Measurements from ENCODE around the gene MTFP1.

MTFP1 gene

GRCh38 chr22:30452861-30453260 lies 27.3 kb downstream of the MTFP1 start:
- peaks cover 82% of the 10 kb centered on the region for H3K27me3 ChIP-seq (replicated peaks; ENCODE audit: insufficient read depth, low read length)
- no peaks in the 10 kb centered on the region for H3F3A ChIP-seq (ENCODE audit: insufficient read depth, low read length)
- no peak overlapping the region for H2AFZ ChIP-seq (ENCODE audit: low read length)
- H3K79me2 ChIP-seq (ENCODE audit: low read length), result no peaks in the 10 kb centered on the region
- H3K9ac ChIP-seq (ENCODE audit: low read length), result no peak overlapping the region
- H3K36me3 ChIP-seq (replicated peaks; ENCODE audit: insufficient read depth, low read length), result no peaks in the 10 kb centered on the region
- TF ChIP-seq EZH2phosphoT487 (IDR thresholded peaks at IDR 0.05; ENCODE audit: low read length) (no peak), CTCF (IDR thresholded peaks at IDR 0.05; ENCODE audit: low read length) (no peak), EZH2 (optimal IDR thresholded peaks at IDR 0.05; ENCODE audit: low read depth, low read length) (no peak)
- H3K9me2 ChIP-seq (replicated peaks; ENCODE audit: insufficient read depth, low read length), result no peaks in the 10 kb centered on the region
- no peaks in the 10 kb centered on the region for H3K9me3 ChIP-seq (replicated peaks; ENCODE audit: insufficient read depth, low read length)
- no peak overlapping the region for H3K27ac ChIP-seq (ENCODE audit: low read length)
- H3K4me3 ChIP-seq (ENCODE audit: low read length), result no peak overlapping the region
- no peaks in the 10 kb centered on the region for H3K4me1 ChIP-seq (ENCODE audit: low read length)
- no peaks in the 10 kb centered on the region for H4K20me1 ChIP-seq (ENCODE audit: insufficient read depth, low read length)
- DNase-seq, result no peak
- no peak overlapping the region for H3K4me2 ChIP-seq (ENCODE audit: low read depth, low read length)

GRCh38 chr22:30453731-30454510 lies 28.4 kb downstream of the MTFP1 start:
- Histone ChIP-seq H3K79me2 (ENCODE audit: low read length) (no peaks in the 10 kb centered on the region), H3K36me3 (replicated peaks; ENCODE audit: insufficient read depth, low read length) (no peaks in the 10 kb centered on the region), H3K9me3 (replicated peaks; ENCODE audit: insufficient read depth, low read length) (no peaks in the 10 kb centered on the region), H4K20me1 (ENCODE audit: insufficient read depth, low read length) (no peaks in the 10 kb centered on the region), H3K4me3 (ENCODE audit: low read length) (no peak overlapping the region), H3K9ac (ENCODE audit: low read length) (no peak overlapping the region), H2AFZ (ENCODE audit: low read length) (no peak overlapping the region), H3F3A (ENCODE audit: insufficient read depth, low read length) (no peaks in the 10 kb centered on the region), H3K27ac (ENCODE audit: low read length) (no peak overlapping the region), H3K4me2 (ENCODE audit: low read depth, low read length) (no peak overlapping the region), H3K9me2 (replicated peaks; ENCODE audit: insufficient read depth, low read length) (no peaks in the 10 kb centered on the region), H3K4me1 (ENCODE audit: low read length) (no peaks in the 10 kb centered on the region), H3K27me3 (replicated peaks; ENCODE audit: insufficient read depth, low read length) (peaks cover 75% of the 10 kb centered on the region)
- TF ChIP-seq CTCF (IDR thresholded peaks at IDR 0.05; ENCODE audit: low read length) (no peak), EZH2phosphoT487 (IDR thresholded peaks at IDR 0.05; ENCODE audit: low read length) (no peak), EZH2 (optimal IDR thresholded peaks at IDR 0.05; ENCODE audit: low read depth, low read length) (no peak)
- no peak for DNase-seq

- no peaks in the 10 kb centered on the region for H4K20me1 ChIP-seq (ENCODE audit: insufficient read depth, low read length)
- H3K27ac ChIP-seq (ENCODE audit: low read length), result no peak overlapping the region
- H3K4me1 ChIP-seq (ENCODE audit: low read length), result no peaks in the 10 kb centered on the region
- H3K4me3 ChIP-seq (ENCODE audit: low read length), result no peak overlapping the region
- no peak overlapping the region for H3K9ac ChIP-seq (ENCODE audit: low read length)
- no peak overlapping the region for H3K4me2 ChIP-seq (ENCODE audit: low read depth, low read length)
- no peak overlapping the region for H2AFZ ChIP-seq (ENCODE audit: low read length)
- TF ChIP-seq EZH2phosphoT487 (IDR thresholded peaks at IDR 0.05; ENCODE audit: low read length) (no peak), CTCF (IDR thresholded peaks at IDR 0.05; ENCODE audit: low read length) (no peak), EZH2 (optimal IDR thresholded peaks at IDR 0.05; ENCODE audit: low read depth, low read length) (no peak)
- H3K9me3 ChIP-seq (replicated peaks; ENCODE audit: insufficient read depth, low read length), result no peaks in the 10 kb centered on the region
- H3K9me2 ChIP-seq (replicated peaks; ENCODE audit: insufficient read depth, low read length), result no peaks in the 10 kb centered on the region
- H3F3A ChIP-seq (ENCODE audit: insufficient read depth, low read length), result no peaks in the 10 kb centered on the region
- DNase-seq, result no peak
- peaks cover 64% of the 10 kb centered on the region for H3K27me3 ChIP-seq (replicated peaks; ENCODE audit: insufficient read depth, low read length)
- H3K79me2 ChIP-seq (ENCODE audit: low read length), result no peaks in the 10 kb centered on the region
- no peaks in the 10 kb centered on the region for H3K36me3 ChIP-seq (replicated peaks; ENCODE audit: insufficient read depth, low read length)
Observed at GRCh38 chr22:30455075-30455840, 29.7 kb downstream of the MTFP1 start.

Data from MM.1S (cell line).